HG02798 (cell line): ENCODE data around the gene BRD2.
A peak's percentile ranks its signal among the peaks of the same experiment; 100 is the strongest.
"Not testable (repeated sequence)": the region's sequence is repeated elsewhere in the genome, so short reads cannot be mapped to it uniquely, and the experiment has no call there.

Experiments
- ATAC-seq: cut with Tn5 transposase; IDR thresholded peaks from one replicate; pipeline ENCODE4 v1.9.1; 2021; ENCODE audit warnings: mild to moderate bottlenecking; ENCODE audit not compliant: unreplicated experiment, poor library complexity

Gene BRD2

GRCh38 chr6:32968093-32968866, at the start of gene BRD2:
Gene BRD2, plus strand, starts transcription at chr6:32968594. Its CDS starts 4,305 bp downstream, at chr6:32972899.
- ATAC-seq, result peak; percentile 34

- ATAC-seq, result no peak
Observed at GRCh38 chr6:32920715-32921114, 47.7 kb upstream of the BRD2 start.

- ATAC-seq, result no peak
Observed at GRCh38 chr6:32922083-32922482, 46.3 kb upstream of the BRD2 start.

- no peak for ATAC-seq
Observed at GRCh38 chr6:32931211-32931610, 37.2 kb upstream of the BRD2 start.

- no peak for ATAC-seq
Observed at GRCh38 chr6:32932132-32932868, 36.1 kb upstream of the BRD2 start.

GRCh38 chr6:32933661-32934085, 34.7 kb upstream of the BRD2 start:
- no peak for ATAC-seq

GRCh38 chr6:32935551-32936238, 32.7 kb upstream of the BRD2 start:
- no peak for ATAC-seq

GRCh38 chr6:32936239-32937152, 31.9 kb upstream of the BRD2 start:
- ATAC-seq, result no peak

GRCh38 chr6:32937230-32937633, 31.2 kb upstream of the BRD2 start:
- no peak for ATAC-seq

GRCh38 chr6:32938494-32938893, 29.9 kb upstream of the BRD2 start:
- ATAC-seq, result no peak

- peak; percentile 70 for ATAC-seq
Observed at GRCh38 chr6:32940656-32941213, 27.7 kb upstream of the BRD2 start, which contains the start of gene HLA-DMB. Gene HLA-DMB, minus strand, starts transcription at chr6:32941028. Its CDS starts 221 bp downstream, at chr6:32940807.

- ATAC-seq, result peak; percentile 53
Observed at GRCh38 chr6:32941214-32941768, 27.1 kb upstream of the BRD2 start.

GRCh38 chr6:32942555-32943123, 25.8 kb upstream of the BRD2 start:
- not testable (repeated sequence) for ATAC-seq

GRCh38 chr6:32943864-32944649, 24.3 kb upstream of the BRD2 start:
- peak; percentile 54 for ATAC-seq

- ATAC-seq, result no peak
Observed at GRCh38 chr6:32945108-32945760, 23.2 kb upstream of the BRD2 start.

GRCh38 chr6:32945953-32946352, 22.4 kb upstream of the BRD2 start:
- no peak for ATAC-seq

GRCh38 chr6:32946893-32947292, 21.5 kb upstream of the BRD2 start:
- ATAC-seq, result no peak
